Vagina (tissue), 2 donors: ENCODE measurements around the gene LRRN1. TPM values are rescaled to one million over a fixed set of nuclear protein-coding genes. Genes with fewer than 3 reads are reported as not detected.
"Not testable (repeated sequence)": the region's sequence is repeated elsewhere in the genome, so short reads cannot be mapped to it uniquely, and the experiment has no call there.

Experiments used
- DNase-seq, 2 donors: peaks; one replicate each; pipeline ENCODE4 v3.0.0-alpha.2; 2017; ENCODE audit errors: extremely low spot score in 2 of 2
- H3K27ac ChIP-seq: fragments of 200-600 bp; sonication (generic); one replicate; pipeline ENCODE4 v1.5.1; 2019
- H3K27me3 ChIP-seq: fragments of 200-600 bp; sonication (generic); one replicate; pipeline ENCODE4 v1.5.1; 2019
- H3K36me3 ChIP-seq, 2 donors: fragments of 200-600 bp; sonication (generic); one replicate each; pipeline ENCODE4 v1.5.1; 2017 to 2019
- H3K4me1 ChIP-seq: fragments of 200-600 bp; sonication (generic); one replicate; pipeline ENCODE4 v1.5.1; 2019
- H3K4me3 ChIP-seq, 2 donors: fragments of 200-600 bp; sonication (generic); 1 replicate in 1 of 2; 2 replicates in 1 of 2; pipeline ENCODE4 v1.5.1; 2016 to 2019
- H3K9me3 ChIP-seq: fragments of 200-600 bp; sonication (generic); one replicate; pipeline ENCODE4 v1.5.1; 2019
- POLR2A ChIP-seq, 2 donors: fragments of 450-650 bp; IDR thresholded peaks; one replicate each; pipeline ENCODE4 v1.6.1; 2017; ENCODE audit warnings: antibody characterized with exemption in 2 of 2, mild to moderate bottlenecking in 2 of 2, moderate library complexity in 2 of 2
- POLR2AphosphoS5 ChIP-seq, 2 donors: sonication (generic); formaldehyde crosslinking; IDR thresholded peaks; one replicate each; pipeline ENCODE4 v1.9.0; 2017; ENCODE audit warnings: antibody characterized with exemption in 2 of 2, mild to moderate bottlenecking in 2 of 2, low read depth in 1 of 2; ENCODE audit not compliant: insufficient read depth in 1 of 2
- intact Hi-C: fragments of 100-400 bp; cut with DNase I; formaldehyde crosslinking; loops from one replicate; pipeline ENCODE4 v1.15.1; 2023
- total RNA-seq: library from RNA; depleted of rRNA; stranded (reverse); fragments of >200 nt; gene quantifications from one replicate; pipeline ENCODE4 v1.2.3, GENCODE V29; 2016
- TF ChIP-seq, protein P1 (sequence below), 3 experiments: fragments of 450-650 bp in 2 of 3; fragments of 200-600 bp in 1 of 3; sonication (generic) in 1 of 3; IDR thresholded peaks; one replicate each; pipeline ENCODE4 v1.5.1; 2017 to 2019; ENCODE audit warnings: antibody characterized with exemption in 3 of 3, mild to moderate bottlenecking in 2 of 3, moderate library complexity in 2 of 3

Gene LRRN1
- total RNA-seq, 1 donor from 2014 or later, result 1.7 TPM

- no peaks in the 10 kb centered on the region for H3K27me3 ChIP-seq
- TF ChIP-seq POLR2A (IDR thresholded peaks at IDR 0.05), result no peak
- TF ChIP-seq POLR2AphosphoS5 (IDR thresholded peaks at IDR 0.05; ENCODE audit: insufficient read depth in 1 of 2, low read depth in 1 of 2), result no peak
- TF ChIP-seq, protein P1, sequence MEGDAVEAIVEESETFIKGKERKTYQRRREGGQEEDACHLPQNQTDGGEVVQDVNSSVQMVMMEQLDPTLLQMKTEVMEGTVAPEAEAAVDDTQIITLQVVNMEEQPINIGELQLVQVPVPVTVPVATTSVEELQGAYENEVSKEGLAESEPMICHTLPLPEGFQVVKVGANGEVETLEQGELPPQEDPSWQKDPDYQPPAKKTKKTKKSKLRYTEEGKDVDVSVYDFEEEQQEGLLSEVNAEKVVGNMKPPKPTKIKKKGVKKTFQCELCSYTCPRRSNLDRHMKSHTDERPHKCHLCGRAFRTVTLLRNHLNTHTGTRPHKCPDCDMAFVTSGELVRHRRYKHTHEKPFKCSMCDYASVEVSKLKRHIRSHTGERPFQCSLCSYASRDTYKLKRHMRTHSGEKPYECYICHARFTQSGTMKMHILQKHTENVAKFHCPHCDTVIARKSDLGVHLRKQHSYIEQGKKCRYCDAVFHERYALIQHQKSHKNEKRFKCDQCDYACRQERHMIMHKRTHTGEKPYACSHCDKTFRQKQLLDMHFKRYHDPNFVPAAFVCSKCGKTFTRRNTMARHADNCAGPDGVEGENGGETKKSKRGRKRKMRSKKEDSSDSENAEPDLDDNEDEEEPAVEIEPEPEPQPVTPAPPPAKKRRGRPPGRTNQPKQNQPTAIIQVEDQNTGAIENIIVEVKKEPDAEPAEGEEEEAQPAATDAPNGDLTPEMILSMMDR (IDR thresholded peaks at IDR 0.05), result no peak
- H3K9me3 ChIP-seq, result no peaks in the 10 kb centered on the region
- intact Hi-C loops, result no loop called here
- H3K36me3 ChIP-seq, result no peaks in the 10 kb centered on the region
- no peak for DNase-seq
- no peak overlapping the region for H3K4me3 ChIP-seq
- H3K27ac ChIP-seq, result no peak overlapping the region
- no peaks in the 10 kb centered on the region for H3K4me1 ChIP-seq
These were observed 27.3 kb downstream of the LRRN1 start for GRCh38 chr3:3826521-3826920.

DNA sequence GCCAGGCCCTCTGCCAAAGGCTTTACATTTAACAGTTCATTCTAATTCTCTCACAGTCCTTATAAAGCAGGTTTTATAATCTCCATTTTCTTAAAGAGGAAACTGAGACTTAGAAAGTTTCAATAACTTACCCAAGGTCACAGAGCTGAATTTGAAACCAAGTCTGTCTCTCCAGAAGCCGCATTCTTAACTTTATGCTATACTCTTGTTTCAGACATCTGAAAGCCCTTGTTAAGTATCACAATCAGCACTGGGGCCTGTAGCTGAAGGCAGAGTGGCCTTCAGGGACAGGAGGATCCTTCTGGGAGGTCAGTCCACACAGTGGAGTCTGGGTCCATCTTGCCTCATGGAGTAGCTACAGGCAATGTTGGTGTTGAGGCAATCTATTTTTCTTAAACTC lies 27.9 kb downstream of the LRRN1 start:
- TF ChIP-seq POLR2A (IDR thresholded peaks at IDR 0.05), result no peak
- TF ChIP-seq, protein P1 (IDR thresholded peaks at IDR 0.05), result no peak
- no peak for TF ChIP-seq POLR2AphosphoS5 (IDR thresholded peaks at IDR 0.05; ENCODE audit: insufficient read depth in 1 of 2, low read depth in 1 of 2)
- no peak for DNase-seq
- Histone ChIP-seq H3K4me1 (no peaks in the 10 kb centered on the region), H3K4me3 (no peak overlapping the region), H3K36me3 (no peaks in the 10 kb centered on the region), H3K27ac (no peak overlapping the region), H3K27me3 (no peaks in the 10 kb centered on the region), H3K9me3 (no peaks in the 10 kb centered on the region)
- intact Hi-C loops, result no loop called here

DNA sequence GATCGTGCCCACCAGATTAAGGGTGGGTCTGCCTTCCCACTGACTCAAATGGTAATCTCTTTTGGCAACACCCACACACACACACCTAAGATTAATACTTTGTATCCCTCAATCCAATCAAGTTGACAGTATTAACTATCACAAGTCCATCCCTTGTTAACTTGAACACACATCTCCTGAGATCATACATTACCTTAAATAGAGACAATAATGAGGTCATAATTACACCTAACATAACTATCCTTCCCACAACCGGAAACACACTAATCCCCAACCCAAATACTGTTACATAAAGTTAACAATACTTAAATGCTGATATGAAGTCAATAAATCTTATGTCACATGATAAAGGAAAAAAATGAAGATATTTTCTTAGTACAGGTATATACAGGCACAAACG lies 29.2 kb downstream of the LRRN1 start:
- H3K36me3 ChIP-seq, H3K27ac ChIP-seq, DNase-seq, H3K9me3 ChIP-seq, H3K4me3 ChIP-seq, H3K27me3 ChIP-seq, H3K4me1 ChIP-seq, intact Hi-C loops: not testable (repeated sequence)

DNA sequence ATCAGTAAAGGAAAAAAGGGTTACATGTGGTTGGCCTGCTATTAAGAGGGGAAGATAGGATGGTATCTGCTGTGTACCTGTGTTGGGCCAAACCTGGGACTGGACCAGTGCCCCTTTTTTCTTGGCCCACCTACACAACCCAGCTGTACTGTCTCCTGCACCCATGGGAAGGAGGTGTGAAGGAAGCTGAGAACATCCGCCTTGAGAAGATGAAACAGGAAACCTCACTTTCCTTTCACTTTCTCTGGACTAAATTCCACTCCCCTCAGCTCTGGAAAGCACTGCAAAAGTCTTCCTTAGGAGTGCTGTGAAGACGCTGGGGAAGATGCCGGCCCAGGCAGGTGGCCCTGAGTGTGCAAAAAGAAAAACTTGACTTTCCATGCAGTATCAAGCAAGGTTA lies 37.6 kb downstream of the LRRN1 start:
- no peaks in the 10 kb centered on the region for H3K27me3 ChIP-seq
- H3K27ac ChIP-seq, result no peak overlapping the region
- DNase-seq, result no peak
- H3K4me1 ChIP-seq, result no peaks in the 10 kb centered on the region
- no peaks in the 10 kb centered on the region for H3K36me3 ChIP-seq
- intact Hi-C loops, result no loop called here
- no peak overlapping the region for H3K4me3 ChIP-seq
- H3K9me3 ChIP-seq, result no peaks in the 10 kb centered on the region
- TF ChIP-seq, protein P1 (IDR thresholded peaks at IDR 0.05), result no peak
- TF ChIP-seq POLR2AphosphoS5 (IDR thresholded peaks at IDR 0.05; ENCODE audit: insufficient read depth in 1 of 2, low read depth in 1 of 2) (no peak), POLR2A (IDR thresholded peaks at IDR 0.05) (no peak)

DNA sequence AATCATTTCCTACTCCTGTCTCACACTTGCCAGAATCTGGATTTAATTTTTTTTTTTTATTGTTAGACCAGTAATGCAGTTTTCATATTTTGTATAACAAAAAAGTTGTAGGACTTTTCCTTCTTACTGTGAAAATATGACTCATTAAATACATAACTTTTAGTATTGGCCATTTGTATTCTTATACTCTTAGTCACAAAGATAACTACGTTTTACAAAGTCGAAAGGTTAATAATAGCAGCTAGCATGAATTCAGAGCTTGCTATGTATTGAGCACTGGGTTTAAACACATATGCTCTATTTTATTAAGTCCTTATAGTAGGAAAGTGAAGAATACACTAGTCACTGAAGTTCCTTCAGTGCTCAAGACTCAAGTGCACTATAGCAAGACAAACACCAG lies 43.1 kb downstream of the LRRN1 start:
- no peak for TF ChIP-seq POLR2A (IDR thresholded peaks at IDR 0.05)
- TF ChIP-seq POLR2AphosphoS5 (IDR thresholded peaks at IDR 0.05; ENCODE audit: insufficient read depth in 1 of 2, low read depth in 1 of 2), result no peak
- TF ChIP-seq, protein P1 (IDR thresholded peaks at IDR 0.05), result no peak
- H3K36me3 ChIP-seq, result no peaks in the 10 kb centered on the region
- no peak for DNase-seq

More for the DNA sequence above, 43.1 kb downstream of the LRRN1 start:
- Histone ChIP-seq H3K9me3 (no peaks in the 10 kb centered on the region), H3K4me1 (no peaks in the 10 kb centered on the region), H3K4me3 (no peak overlapping the region), H3K27ac (no peak overlapping the region), H3K27me3 (no peaks in the 10 kb centered on the region)
- intact Hi-C loops, result no loop called here
